G401.6 (cell line): Measurements from ENCODE around the gene MAPRE2.
"Not testable (repeated sequence)": the region's sequence is repeated elsewhere in the genome, so short reads cannot be mapped to it uniquely, and the experiment has no call there.

Experiments used
- FAIRE-seq: peaks from 2 replicates; lab custom pipeline; 2012; peaks lifted over from hg19 to GRCh38; lab: Jason Lieb, UNC

Gene MAPRE2

DNA sequence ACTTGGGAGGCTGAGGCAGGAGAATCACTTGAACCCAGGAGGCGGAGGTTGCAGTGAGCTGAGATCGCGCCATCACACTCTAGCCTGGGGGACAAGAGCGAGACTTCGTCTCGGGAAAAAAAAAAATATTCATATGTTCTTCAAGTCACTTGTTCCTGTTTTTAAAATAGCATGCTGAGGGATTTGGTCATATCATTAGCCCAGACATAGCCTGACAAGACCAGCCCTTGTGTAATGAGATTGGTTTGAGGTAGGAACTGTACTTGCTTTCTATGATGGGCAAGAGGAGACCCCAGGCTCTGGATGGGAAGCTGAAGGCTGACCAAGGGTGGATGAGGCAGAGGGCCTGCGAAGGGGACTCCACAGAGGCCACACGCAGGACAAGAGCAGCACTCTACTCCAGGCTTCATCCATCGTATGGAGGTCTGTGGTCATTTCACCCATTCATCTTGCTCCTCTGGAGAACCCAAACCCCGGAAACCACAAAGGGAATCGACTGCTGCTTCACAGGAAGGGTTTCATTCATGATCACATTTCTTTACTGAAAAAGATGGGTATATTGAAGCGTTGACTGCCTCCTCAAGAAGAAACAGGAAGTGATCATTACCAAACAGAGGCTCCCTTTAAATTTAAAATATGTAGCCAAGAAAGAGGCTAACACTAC, 112.5 kb downstream of the MAPRE2 start:
- FAIRE-seq = no peak

DNA sequence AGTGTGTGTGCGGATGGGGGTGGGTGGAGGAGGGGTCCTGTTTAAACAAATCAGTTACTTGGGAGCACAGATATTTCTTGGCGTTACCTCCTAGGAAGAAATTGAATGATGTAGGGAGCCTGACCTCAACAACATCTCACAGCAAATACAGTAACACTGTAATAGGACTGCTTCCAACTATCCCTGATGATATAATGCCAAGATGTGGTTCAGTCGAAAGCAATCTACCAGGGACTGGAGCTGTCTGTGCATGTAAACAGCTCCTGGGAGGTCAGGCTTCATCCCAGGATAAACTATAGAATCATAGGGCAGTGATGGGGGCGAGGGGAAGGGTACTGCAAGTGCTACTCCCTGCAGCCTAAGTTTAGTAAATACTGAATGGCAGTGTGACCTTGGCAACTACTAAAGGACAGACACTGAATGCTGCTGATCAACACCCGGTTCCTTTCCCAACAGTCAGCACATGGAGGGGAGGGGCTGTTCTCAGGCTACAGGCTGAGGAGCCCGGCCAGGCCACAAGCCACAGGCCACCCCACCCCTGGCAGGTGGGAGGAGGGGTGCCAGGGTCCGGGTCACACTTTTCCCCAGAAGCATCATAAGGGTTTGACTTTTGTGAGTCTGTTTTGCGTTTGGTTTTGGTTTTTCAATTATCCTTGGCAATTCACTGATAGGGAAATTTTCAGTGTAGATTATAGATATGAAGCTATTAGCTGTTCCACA, 114.3 kb downstream of the MAPRE2 start:
- no peak for FAIRE-seq

DNA sequence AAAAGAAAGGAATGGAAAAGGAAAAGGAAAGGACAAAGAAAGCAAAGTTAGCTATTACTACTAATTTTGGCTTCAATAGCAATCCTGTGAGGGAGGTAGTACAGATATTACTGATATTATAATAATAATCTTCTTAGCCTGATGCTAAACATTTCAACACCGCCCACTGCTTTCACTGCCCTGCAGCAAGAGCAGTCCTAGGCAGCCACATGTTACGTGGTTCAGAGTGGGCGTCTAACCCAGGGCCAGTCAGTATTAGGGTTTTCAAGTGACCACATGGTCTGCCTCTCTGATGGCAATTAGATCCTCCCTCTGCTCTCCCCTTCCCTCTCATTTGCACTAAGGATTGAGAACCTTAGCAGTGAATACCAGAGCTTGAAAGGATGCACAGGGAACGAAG, 116.0 kb downstream of the MAPRE2 start:
- FAIRE-seq = no peak

DNA sequence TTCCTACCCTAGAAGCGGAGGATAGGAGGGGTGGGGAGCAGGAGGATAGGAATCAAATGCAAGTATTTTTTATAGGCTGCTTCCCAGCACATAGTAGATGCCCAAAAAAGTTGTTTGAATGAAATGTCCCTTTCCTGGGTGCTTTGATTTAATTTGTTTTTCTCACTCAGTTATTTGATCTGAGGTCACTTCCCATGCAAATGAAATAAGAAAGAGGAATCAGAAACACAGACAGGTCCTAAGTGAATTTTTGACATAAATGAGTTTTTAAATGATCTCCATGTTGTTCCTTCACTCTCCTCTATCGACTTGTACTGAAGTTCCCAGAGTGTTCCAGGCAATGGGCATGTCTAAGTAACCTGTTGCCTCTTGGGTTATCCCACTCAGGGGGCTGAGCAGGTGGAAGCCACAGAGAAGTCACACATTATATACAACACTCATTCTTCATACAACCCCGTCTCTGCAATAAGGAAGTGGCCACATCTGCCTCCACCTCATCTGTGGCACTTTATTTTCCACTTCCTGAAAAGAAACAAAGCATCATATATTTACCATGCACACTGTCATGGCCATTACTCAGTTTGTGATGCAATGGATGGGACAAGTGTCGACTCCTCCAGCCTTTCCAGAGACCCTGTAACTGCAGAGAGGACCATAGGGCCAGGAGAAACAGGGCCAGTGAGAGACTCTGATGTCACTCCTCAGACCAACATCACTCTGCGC, 117.7 kb downstream of the MAPRE2 start:
- no peak for FAIRE-seq

DNA sequence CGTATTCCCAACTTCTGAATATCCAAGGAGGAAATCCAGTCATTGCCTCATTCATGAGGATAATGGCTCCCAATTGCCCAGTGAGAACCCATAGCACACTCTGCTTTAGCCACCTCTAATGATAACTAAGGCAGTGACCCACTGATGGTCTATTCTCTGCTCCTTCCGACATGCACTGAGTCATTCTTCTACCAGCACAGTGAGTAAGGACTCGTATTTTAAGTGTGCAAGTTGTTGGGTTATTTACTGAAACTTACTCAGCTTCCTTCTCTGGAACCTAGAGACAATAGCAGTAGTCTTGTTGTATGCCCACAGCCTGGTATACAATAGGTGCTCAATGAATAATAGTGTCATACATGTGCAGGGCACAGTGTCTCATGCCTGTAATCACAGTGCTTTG, 118.6 kb downstream of the MAPRE2 start:
- no peak for FAIRE-seq

DNA sequence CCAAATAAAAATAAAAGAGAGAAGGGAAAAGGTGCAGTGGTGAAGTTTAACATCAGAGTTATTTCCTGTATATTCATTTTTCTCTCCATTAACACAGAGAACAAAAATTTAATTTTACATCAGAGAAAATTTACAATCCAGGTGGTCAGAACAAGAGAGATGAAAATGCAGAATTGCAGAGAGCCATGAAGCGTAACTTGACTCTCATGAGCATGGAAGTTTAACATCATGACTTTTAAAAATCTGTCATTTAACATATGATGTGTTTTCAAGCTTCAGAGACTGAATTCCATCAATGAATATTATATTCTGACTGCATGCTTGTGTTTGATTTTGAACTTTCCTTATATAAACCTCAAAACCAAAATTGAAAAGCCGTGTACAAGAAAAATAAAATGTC, 120.3 kb downstream of the MAPRE2 start:
- no peak for FAIRE-seq

DNA sequence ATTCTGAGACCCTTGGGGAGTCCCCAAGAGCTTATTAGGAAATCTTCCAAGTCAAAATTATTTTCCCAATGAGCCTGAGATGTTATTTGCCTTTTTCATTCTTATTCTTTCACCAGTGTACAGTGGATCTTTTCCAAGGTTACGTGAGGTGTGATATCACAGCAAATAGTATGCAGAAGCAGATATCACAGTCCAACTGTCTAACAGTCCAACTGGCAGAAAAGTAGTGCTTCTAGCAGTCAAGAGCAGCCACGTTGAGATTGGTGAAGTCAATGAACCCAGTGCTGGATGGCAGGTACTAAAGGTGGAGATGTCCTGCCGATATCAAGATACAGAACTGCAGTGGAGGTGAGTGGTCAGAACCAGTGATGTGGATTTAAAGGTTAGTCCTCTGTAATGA, 120.7 kb downstream of the MAPRE2 start:
- no peak for FAIRE-seq

DNA sequence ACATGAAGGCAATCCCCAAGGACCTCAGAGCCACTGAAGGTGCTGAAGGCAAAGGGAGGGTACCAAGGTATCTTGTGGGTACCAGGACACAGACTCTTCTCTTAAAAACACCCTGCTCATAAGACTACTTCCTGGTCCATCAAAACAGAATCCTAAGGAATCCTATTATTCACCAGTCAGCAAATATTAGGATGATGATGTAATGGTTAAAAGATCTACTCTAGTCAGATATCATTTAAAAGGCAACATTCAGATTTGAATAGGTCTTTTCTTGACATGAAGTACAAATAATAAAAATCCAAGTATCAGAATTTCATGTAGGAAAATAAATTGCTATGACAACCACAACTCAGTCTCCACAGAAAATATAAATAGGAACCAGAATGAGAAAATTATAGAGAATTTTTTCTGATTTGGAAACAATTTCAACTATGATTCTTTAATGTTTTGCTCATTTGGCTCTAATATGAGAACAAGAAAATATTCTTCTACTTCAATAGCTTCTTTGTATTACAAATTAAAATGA, 121.9 kb downstream of the MAPRE2 start:
- no peak for FAIRE-seq

DNA sequence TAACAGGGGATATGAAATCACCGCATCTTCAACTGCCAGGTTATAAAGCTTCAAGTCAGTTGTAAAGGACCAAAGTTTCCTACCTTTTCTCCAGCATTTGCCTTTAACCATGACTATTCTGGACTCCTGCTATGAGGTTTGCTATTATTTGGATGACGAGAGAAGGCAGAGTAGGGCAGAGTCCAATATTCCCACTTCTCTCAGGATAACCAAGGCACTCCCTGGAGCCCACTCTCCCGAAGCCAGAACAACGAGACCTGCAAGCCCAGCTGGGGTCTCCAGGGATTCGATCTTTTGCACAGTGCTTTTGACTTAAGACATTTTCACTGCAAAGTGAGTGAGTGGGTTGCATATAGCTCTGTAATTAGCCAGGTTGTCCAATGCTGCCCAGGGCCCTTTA, 122.5 kb downstream of the MAPRE2 start:
- FAIRE-seq = no peak

DNA sequence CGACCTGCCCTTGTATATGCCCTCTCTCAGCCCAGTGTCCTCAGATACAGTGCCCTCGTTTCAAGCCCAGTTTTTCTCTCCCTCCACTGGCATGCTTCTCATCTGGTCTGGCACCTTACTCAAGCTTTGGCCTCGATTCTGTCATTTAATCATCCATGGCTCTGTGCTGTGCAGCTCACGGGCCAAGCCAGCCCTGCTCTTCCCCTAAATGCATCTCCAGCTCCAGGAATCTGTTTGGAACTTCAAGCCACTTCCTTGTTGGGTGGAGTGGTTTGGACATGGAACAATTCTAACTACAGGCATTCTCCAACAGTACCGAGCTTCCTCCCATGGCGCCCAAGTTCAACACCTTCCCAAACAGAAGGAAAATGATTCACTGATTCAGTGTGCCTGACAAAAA, 122.9 kb downstream of the MAPRE2 start:
- no peak for FAIRE-seq

DNA sequence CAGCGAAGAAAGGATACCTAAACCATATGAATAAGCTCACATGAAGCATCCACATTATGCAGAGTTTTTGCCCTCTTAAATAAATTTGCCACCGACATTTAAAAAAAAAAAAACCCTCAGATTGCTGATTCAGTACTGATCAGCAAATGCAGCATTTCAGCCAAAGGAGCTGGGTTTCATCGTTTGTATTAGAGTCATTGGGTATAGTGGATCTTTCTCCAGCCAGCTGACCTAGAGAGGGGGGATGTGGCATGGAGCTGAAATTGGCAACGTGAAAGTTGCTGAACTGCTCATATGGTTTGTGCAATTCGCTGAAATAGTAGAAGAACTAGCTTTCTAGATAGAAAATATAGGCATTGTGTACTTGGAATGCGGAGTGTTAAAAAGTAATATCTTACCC, 126.1 kb downstream of the MAPRE2 start:
- FAIRE-seq = no peak

DNA sequence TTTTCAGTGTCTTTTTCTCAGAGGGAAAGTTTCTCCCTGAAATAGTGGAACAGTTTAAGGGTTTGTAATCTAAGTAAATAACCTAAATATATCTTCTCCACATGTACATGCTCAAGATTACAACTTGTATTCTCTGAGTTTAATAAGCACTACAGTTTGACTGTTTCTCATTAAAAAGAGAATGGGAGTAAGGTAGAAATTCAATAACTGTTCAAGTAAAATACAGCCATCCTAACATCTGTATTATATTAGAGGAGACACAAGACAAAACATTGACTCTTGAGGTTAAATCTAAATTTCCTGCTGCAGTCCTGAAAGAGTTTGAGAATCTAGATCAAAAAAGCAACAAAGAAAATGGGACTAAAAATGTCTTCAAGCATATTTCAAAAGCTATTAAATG, 126.6 kb downstream of the MAPRE2 start:
- no peak for FAIRE-seq

DNA sequence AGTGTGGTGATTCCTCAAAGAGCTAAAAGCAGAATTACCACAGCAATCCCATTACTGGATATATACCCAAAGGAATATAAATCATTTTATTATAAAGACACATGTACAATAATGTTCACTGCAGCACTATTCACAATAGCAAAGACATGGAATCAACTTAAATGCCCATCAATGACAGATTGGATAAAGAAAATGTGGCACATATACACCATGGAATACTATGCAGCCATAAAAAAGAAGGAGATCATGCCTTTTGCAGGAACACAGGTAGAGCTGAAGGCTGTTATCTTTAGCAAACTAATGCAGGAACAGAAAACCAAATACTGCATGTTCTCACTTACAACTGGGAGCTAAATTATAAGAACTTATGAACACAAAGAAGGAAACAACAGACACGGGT, 129.1 kb downstream of the MAPRE2 start:
- not testable (repeated sequence) for FAIRE-seq

DNA sequence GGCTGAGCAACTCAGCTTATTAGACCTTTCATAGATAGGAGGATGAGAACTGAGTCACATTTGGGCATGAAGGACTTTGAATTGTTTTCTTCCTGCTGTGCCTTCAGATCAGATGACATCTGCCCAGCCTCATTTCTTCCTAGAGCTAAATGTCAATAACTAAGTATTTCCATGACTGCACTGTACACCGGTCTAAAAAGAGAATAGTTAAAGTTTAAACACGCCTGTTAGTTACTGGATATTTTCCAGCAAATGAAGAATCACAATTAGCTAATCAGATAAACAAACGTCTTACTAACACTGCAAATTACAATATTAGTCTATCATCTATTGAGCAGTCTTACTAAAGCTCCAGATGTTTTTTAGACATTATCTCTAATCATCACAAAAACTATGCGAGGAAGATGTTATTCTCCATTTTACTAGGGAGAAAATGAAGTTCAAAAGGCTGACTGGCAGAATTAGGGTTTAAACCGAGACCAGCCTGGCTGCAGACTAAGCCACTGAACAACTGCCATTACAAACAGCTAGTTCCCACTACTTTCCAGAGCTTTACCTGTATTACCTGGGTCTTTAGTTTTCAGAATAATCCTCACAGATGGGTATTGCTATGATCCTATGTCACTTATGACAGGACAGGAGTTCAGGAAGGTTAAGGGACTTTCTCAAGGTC, 130.2 kb downstream of the MAPRE2 start:
- FAIRE-seq = no peak

DNA sequence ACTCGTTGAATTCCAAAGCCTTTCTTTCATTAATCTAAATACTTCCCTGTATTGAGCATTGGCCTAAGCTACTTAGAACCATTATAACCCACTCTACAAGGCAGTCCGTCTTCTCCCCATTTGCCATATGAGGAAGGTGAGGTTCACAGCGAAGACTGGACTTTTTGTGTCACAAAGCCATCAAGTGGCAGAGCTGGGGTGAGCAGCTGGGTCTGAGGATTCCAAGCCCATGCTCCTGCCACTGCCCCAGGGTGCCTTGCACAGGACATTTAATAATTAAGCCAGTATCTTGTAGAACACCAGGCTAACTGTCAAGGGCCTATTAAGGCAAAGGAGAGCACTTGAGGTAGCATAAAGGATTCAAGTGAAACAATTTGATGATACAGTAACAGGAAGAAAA, 130.8 kb downstream of the MAPRE2 start:
- FAIRE-seq = no peak

DNA sequence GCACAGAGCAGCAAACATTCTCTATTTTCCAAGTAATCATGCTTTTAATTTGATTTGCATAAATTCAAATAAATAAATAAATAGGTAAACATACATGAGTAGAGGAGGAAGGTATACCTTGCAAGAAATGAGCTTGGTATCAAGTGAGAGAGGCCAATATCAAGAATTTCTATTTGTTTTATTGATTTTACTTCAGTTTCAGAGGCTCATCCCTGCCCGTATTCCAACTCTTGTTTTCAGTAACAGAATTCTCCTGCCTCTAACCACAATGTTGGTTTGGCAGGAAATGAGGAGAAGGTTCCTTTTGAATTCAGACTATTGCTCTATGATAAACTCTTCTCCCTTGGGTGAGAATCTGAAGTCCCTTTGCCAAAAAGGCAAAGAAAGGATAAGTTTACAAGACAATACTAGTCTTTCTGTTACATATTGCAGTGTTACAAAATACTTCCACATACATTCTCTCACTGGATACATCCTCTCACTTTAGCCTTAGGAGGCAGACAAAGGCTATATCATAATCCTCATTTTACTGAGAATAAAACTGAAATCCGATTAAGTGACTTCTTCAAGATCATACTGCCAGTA, 131.3 kb downstream of the MAPRE2 start:
- no peak for FAIRE-seq

DNA sequence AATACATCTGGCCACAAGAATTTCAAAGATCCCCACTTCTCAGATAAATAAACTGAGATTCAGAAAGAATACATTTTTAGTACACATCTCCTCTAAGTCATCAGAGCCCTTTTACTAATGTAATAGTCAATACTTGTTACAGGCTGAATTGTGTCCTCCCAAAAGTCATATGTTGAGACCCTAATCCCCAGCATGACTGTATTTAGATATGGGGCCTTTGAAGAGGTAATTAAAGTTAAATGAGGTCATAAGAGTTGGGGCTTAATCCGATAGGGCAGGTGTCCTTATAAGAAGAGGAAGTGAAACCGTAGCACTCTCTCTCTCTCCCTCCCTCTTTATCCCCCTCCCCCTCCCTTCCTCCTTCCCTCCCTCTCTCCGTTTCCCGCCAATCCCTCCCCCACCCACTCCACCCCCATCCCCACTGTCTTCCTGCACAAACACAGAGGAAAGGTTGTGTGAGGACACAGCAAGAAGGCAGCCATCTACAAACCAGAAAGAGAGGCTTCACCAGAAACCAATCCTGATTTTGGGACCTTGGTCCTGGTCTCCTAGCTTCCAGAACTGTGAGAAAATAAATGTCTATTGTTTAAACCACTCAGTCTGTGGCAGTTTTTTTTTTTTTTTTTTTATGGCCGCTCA, 133.0 kb downstream of the MAPRE2 start:
- no peak for FAIRE-seq

DNA sequence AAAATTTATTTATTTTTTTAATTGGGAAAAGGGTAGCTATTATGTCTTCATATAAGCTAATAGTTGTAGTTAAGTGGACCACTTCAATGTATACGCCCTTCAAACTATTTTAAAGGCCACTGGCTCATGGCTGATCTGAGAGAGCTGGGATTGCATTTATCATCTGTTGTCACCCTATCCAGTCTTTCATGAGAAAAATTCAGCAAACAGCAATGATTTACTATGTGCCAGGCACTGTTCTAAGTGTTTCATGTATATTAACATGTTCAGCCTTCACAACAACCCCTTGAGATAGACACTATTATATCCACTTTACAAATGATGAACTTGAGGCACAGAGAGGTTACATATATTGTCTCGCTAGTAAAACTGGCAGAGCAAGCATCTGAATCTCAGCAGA, 133.5 kb downstream of the MAPRE2 start:
- FAIRE-seq = no peak

DNA sequence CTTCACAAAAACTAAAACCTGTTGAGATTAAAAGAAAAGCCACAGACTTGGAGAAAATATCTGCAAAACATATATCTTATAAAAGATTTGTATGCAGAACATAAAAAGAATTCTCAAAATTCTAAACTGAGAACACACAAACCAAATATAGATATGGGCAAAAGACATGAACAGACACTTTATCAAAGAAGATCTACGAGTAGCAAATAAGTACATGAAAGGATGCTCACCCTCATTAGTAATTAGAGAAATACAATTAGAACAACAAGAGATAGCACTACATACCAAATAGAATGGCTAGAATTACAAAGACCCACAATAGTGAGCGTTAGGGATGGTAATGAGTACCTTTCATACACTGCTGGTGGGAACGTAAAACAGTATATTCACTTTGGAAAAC, 135.7 kb downstream of the MAPRE2 start:
- no peak for FAIRE-seq

DNA sequence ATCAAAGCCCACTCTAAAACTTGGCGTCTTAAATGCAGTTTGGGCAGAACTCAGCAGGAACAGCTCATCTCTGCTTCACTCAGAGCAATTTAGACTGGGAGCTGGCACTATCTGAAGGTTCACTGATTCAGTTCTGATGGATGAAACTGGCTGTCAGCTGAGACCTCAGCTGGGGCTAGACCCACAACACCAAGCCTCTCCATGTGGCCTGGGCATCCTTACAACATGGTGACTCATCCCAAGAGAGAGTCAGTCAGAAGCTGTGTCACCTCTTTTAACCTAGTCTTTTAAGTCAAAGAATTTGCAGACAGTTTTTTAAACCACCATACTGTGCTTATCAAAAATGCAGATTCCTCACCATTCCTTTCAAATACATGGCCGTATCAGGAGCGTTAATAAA, 137.0 kb downstream of the MAPRE2 start:
- FAIRE-seq = no peak

DNA sequence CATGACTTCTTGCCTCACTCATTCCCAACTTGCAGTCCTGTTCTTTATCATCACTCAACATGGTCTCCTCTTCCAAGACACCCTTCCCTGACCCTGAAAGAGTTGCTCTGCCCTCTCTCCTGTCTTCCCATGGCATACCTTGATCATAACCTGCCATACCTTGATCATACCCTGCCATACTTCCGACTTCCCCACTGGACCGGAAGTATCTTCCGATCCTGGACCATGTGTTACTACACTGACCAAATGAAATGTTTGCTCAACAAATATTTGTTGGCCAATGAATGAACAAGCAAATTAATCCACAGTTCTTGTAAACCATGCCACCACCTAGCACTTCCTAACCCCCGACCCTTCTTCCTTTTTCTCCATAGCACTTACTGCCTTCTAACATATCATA, 138.7 kb downstream of the MAPRE2 start:
- FAIRE-seq = no peak

DNA sequence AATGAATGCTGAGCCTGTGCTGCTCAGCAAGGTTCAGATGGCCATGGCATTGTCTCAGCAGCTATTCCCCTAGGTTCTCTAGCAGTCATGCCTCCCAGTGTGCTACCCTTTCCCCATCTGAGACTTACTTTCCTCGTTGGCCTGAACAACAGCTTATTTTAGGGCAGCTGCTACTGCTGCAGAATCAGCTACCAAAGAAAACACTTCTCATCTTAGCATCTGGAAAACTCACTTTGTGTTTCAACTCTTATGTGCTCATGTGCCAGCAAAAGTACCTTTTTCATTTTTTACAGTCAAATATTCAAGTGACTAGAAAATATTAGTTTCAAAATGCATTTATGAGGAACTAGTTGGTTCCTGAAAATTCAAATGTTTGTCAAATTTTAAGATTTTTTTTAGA, 139.2 kb downstream of the MAPRE2 start:
- FAIRE-seq = peak; percentile 8
